Measurements from ENCODE around the gene TLK1.

TLK1 gene

DNA sequence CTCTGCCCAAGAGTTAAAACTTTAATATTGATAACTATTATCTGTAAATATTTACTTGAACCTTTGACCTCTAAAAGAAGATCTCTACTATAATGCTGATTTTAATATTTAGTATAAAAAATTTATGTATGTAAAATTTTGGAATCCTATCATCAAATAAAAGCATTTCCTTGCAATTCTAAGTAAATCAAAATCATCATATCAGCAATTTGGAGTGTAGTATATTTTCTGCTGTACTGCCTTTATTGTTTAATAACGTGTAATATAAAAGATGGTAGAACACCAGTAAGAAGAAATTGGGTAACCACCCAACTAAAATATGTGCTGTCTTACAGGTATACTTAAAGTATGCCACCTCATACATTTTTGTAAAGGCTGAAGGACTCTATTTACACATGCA lies 94.6 kb downstream of the TLK1 start:
- no peak overlapping the region for H2AFZ ChIP-seq (ENCODE audit: low read length)
- H3K36me3 ChIP-seq (replicated peaks in 1 of 2; ENCODE audit: control insufficient read depth in 2 of 2, insufficient read depth in 2 of 2, low read length in 2 of 2), result peaks cover 1 to 27% of the 10 kb centered on the region in 2 donors
- H3K27me3 ChIP-seq (ENCODE audit: control insufficient read depth in 3 of 3, insufficient read depth in 3 of 3, low read depth in 1 of 3, low read length in 3 of 3), result no peaks in the 10 kb centered on the region
- H3K4me1 ChIP-seq (ENCODE audit: control insufficient read depth in 2 of 2, insufficient read depth in 1 of 2, low read depth in 1 of 2, low read length in 2 of 2), result no peaks in the 10 kb centered on the region
- no peak overlapping the region for H4K91ac ChIP-seq (ENCODE audit: low read depth, low read length, poor library complexity)
- peaks cover 1 to 12% of the 10 kb centered on the region in 2 donors for H3K9me3 ChIP-seq (replicated peaks in 1 of 2; ENCODE audit: control insufficient read depth in 2 of 2, insufficient read depth in 1 of 2, low read depth in 1 of 2, low read length in 2 of 2)
- H2AK5ac ChIP-seq (ENCODE audit: low read depth, low read length), result no peak overlapping the region
- H3K4me3 ChIP-seq (ENCODE audit: low read length in 2 of 2), result no peak overlapping the region
- H2BK15ac ChIP-seq (ENCODE audit: low read length), result no peak overlapping the region
- no peak for DNase-seq (ENCODE audit: low spot score)
- no peak overlapping the region for H3K27ac ChIP-seq (replicated peaks; ENCODE audit: low read length)
- WGBS, 2 donors (ENCODE audit: extremely low coverage in 2 of 2, insufficient read length in 2 of 2, insufficient replicate concordance in 1 of 2), result no CpG with 5 or more reads among the region's 1 CpG
- H4K8ac ChIP-seq (ENCODE audit: low read depth, low read length), result no peak overlapping the region
- H3K4me2 ChIP-seq (ENCODE audit: insufficient read depth, low read length, poor library complexity, severe bottlenecking), result no peak overlapping the region
- no peak overlapping the region for H2BK12ac ChIP-seq (ENCODE audit: low read length)
- no peak overlapping the region for H3K23ac ChIP-seq (ENCODE audit: low read depth, low read length, poor library complexity)
- no peak overlapping the region for H3K9ac ChIP-seq (ENCODE audit: low read depth, low read length, poor library complexity)
- H3K14ac ChIP-seq (ENCODE audit: low read length), result no peak overlapping the region
- H3K4ac ChIP-seq (ENCODE audit: low read length), result no peak overlapping the region
- no peak overlapping the region for H3K18ac ChIP-seq (ENCODE audit: low read length)
- H2BK5ac ChIP-seq (ENCODE audit: low read length), result no peak overlapping the region
- H3K79me1 ChIP-seq (ENCODE audit: low read depth, low read length), result no peaks in the 10 kb centered on the region
- H2BK120ac ChIP-seq (ENCODE audit: low read depth, low read length), result no peak overlapping the region

DNA sequence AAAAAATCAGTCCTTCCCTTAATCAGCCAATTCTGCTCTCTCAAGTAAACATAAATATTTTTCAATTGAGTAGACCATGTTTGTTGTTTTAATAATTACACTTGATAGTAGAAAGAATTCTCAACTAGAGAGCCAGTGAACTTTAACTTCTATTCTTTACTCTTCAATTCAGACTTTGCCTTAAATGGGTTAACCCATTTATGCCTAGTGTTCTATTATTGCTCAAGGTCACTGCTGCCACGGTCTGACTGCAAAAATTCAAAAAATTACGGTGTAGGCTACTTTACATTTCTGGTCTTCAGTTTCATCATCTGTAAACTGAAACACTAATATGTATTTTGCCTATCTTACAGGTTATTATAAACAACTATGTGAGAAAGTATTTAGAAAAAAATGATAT lies 103.1 kb downstream of the TLK1 start:
- no peak overlapping the region for H2BK120ac ChIP-seq (ENCODE audit: low read depth, low read length)
- peaks cover 5 to 91% of the 10 kb centered on the region in 2 donors for H3K36me3 ChIP-seq (replicated peaks in 1 of 2; ENCODE audit: control insufficient read depth in 2 of 2, insufficient read depth in 2 of 2, low read length in 2 of 2)
- no peak overlapping the region for H3K14ac ChIP-seq (ENCODE audit: low read length)
- H3K4ac ChIP-seq (ENCODE audit: low read length), result no peak overlapping the region
- no peak overlapping the region for H3K27ac ChIP-seq (replicated peaks; ENCODE audit: low read length)
- no peak overlapping the region for H2BK5ac ChIP-seq (ENCODE audit: low read length)
- no peak overlapping the region for H2AFZ ChIP-seq (ENCODE audit: low read length)
- H3K9ac ChIP-seq (ENCODE audit: low read depth, low read length, poor library complexity), result no peak overlapping the region
- no peak overlapping the region for H2AK5ac ChIP-seq (ENCODE audit: low read depth, low read length)
- no peak overlapping the region for H3K18ac ChIP-seq (ENCODE audit: low read length)
- H3K23ac ChIP-seq (ENCODE audit: low read depth, low read length, poor library complexity), result no peak overlapping the region
- H3K4me3 ChIP-seq (ENCODE audit: low read length in 2 of 2), result no peak overlapping the region
- DNase-seq (ENCODE audit: low spot score), result no peak
- no peak overlapping the region for H4K8ac ChIP-seq (ENCODE audit: low read depth, low read length)
- no peak overlapping the region for H2BK15ac ChIP-seq (ENCODE audit: low read length)
- H3K9me3 ChIP-seq (replicated peaks in 1 of 2; ENCODE audit: control insufficient read depth in 2 of 2, insufficient read depth in 1 of 2, low read depth in 1 of 2, low read length in 2 of 2), result peaks cover 1 to 33% of the 10 kb centered on the region in 2 donors
- H3K27me3 ChIP-seq (ENCODE audit: control insufficient read depth in 3 of 3, insufficient read depth in 3 of 3, low read depth in 1 of 3, low read length in 3 of 3), result no peaks in the 10 kb centered on the region
- no peaks in the 10 kb centered on the region for H3K4me1 ChIP-seq (ENCODE audit: control insufficient read depth in 2 of 2, insufficient read depth in 1 of 2, low read depth in 1 of 2, low read length in 2 of 2)
- H4K91ac ChIP-seq (ENCODE audit: low read depth, low read length, poor library complexity), result no peak overlapping the region
- H2BK12ac ChIP-seq (ENCODE audit: low read length), result no peak overlapping the region
- WGBS, 2 donors (ENCODE audit: extremely low coverage in 2 of 2, insufficient read length in 2 of 2, insufficient replicate concordance in 1 of 2), result no CpG with 5 or more reads among the region's 2 CpGs
- no peak overlapping the region for H3K4me2 ChIP-seq (ENCODE audit: insufficient read depth, low read length, poor library complexity, severe bottlenecking)
- H3K79me1 ChIP-seq (ENCODE audit: low read depth, low read length), result no peaks in the 10 kb centered on the region

DNA sequence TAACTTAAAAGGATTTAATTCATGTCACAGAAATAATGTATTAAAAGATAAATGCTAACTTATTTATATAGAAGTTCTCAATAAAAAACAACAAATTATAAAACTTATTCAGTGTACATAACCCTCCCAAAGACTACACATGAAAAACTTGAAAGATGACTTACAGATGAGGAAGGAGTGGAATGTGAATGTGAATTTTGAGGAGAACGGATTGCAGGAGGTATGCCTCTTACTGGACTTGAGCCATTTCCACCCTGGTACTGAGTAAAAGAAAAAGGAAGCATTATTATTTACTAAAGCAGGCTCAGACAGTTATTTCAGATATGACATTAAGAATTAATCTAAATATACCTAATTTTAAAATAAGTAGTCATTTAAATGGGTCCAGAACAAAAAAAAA lies 104.4 kb downstream of the TLK1 start:
- Histone ChIP-seq H2BK15ac (ENCODE audit: low read length) (no peak overlapping the region), H2AK5ac (ENCODE audit: low read depth, low read length) (no peak overlapping the region), H2BK5ac (ENCODE audit: low read length) (no peak overlapping the region), H3K79me1 (ENCODE audit: low read depth, low read length) (no peaks in the 10 kb centered on the region), H2AFZ (ENCODE audit: low read length) (no peak overlapping the region), H3K4ac (ENCODE audit: low read length) (no peak overlapping the region), H2BK12ac (ENCODE audit: low read length) (no peak overlapping the region), H3K36me3 (replicated peaks in 1 of 2; ENCODE audit: control insufficient read depth in 2 of 2, insufficient read depth in 2 of 2, low read length in 2 of 2) (peaks cover 4 to 100% of the 10 kb centered on the region in 2 donors), H3K14ac (ENCODE audit: low read length) (no peak overlapping the region), H4K8ac (ENCODE audit: low read depth, low read length) (no peak overlapping the region), H3K23ac (ENCODE audit: low read depth, low read length, poor library complexity) (no peak overlapping the region), H3K4me2 (ENCODE audit: insufficient read depth, low read length, poor library complexity, severe bottlenecking) (no peak overlapping the region), H3K4me3 (ENCODE audit: low read length in 2 of 2) (no peak overlapping the region), H3K18ac (ENCODE audit: low read length) (no peak overlapping the region), H3K27me3 (ENCODE audit: control insufficient read depth in 3 of 3, insufficient read depth in 3 of 3, low read depth in 1 of 3, low read length in 3 of 3) (no peaks in the 10 kb centered on the region), H3K4me1 (ENCODE audit: control insufficient read depth in 2 of 2, insufficient read depth in 1 of 2, low read depth in 1 of 2, low read length in 2 of 2) (no peaks in the 10 kb centered on the region), H3K27ac (replicated peaks; ENCODE audit: low read length) (no peak overlapping the region), H4K91ac (ENCODE audit: low read depth, low read length, poor library complexity) (no peak overlapping the region), H2BK120ac (ENCODE audit: low read depth, low read length) (no peak overlapping the region), H3K9ac (ENCODE audit: low read depth, low read length, poor library complexity) (no peak overlapping the region), H3K9me3 (replicated peaks in 1 of 2; ENCODE audit: control insufficient read depth in 2 of 2, insufficient read depth in 1 of 2, low read depth in 1 of 2, low read length in 2 of 2) (peaks cover 0 to 33% of the 10 kb centered on the region in 2 donors)
- no CpG with 5 or more reads among the region's 1 CpG for WGBS, 2 donors (ENCODE audit: extremely low coverage in 2 of 2, insufficient read length in 2 of 2, insufficient replicate concordance in 1 of 2)
- DNase-seq (ENCODE audit: low spot score), result no peak

DNA sequence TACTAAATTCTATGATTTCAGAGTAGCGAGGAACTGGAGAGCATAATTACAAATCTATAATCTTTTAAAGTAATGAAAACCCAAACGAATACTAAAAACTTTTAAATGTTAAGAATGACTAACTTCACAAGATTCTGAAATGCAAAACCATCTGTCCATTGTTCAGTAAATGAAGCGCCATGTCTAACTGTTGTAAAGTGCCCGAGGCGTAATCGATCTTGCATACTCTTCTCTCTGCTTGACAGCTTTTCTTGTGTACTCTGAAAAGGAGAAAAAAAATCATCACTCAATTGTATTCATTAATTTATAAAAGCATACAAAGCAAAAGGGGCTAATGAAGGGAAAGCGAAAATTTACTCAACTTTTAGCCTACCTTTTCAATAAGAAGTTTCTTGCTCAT lies 111.0 kb downstream of the TLK1 start:
- no peak for DNase-seq (ENCODE audit: low spot score)
- no peaks in the 10 kb centered on the region for H3K4me1 ChIP-seq (ENCODE audit: control insufficient read depth in 2 of 2, insufficient read depth in 1 of 2, low read depth in 1 of 2, low read length in 2 of 2)
- H3K4ac ChIP-seq (ENCODE audit: low read length), result no peak overlapping the region
- H2AFZ ChIP-seq (ENCODE audit: low read length), result no peak overlapping the region
- no peak overlapping the region for H2BK120ac ChIP-seq (ENCODE audit: low read depth, low read length)
- no peak overlapping the region for H3K4me3 ChIP-seq (ENCODE audit: low read length in 2 of 2)
- no peaks in the 10 kb centered on the region for H3K27me3 ChIP-seq (ENCODE audit: control insufficient read depth in 3 of 3, insufficient read depth in 3 of 3, low read depth in 1 of 3, low read length in 3 of 3)
- H3K14ac ChIP-seq (ENCODE audit: low read length), result no peak overlapping the region
- H2BK12ac ChIP-seq (ENCODE audit: low read length), result no peak overlapping the region
- H3K9ac ChIP-seq (ENCODE audit: low read depth, low read length, poor library complexity), result no peak overlapping the region
- no peak overlapping the region for H3K4me2 ChIP-seq (ENCODE audit: insufficient read depth, low read length, poor library complexity, severe bottlenecking)
- H2AK5ac ChIP-seq (ENCODE audit: low read depth, low read length), result no peak overlapping the region
- H2BK15ac ChIP-seq (ENCODE audit: low read length), result no peak overlapping the region
- H3K18ac ChIP-seq (ENCODE audit: low read length), result no peak overlapping the region
- H2BK5ac ChIP-seq (ENCODE audit: low read length), result no peak overlapping the region
- H3K79me1 ChIP-seq (ENCODE audit: low read depth, low read length), result no peaks in the 10 kb centered on the region
- no peaks in the 10 kb centered on the region for H3K9me3 ChIP-seq (replicated peaks in 1 of 2; ENCODE audit: control insufficient read depth in 2 of 2, insufficient read depth in 1 of 2, low read depth in 1 of 2, low read length in 2 of 2)
- no peak overlapping the region for H3K27ac ChIP-seq (replicated peaks; ENCODE audit: low read length)
- H3K23ac ChIP-seq (ENCODE audit: low read depth, low read length, poor library complexity), result no peak overlapping the region
- H3K36me3 ChIP-seq (replicated peaks in 1 of 2; ENCODE audit: control insufficient read depth in 2 of 2, insufficient read depth in 2 of 2, low read length in 2 of 2), result peaks cover 5 to 98% of the 10 kb centered on the region in 2 donors
- no peak overlapping the region for H4K8ac ChIP-seq (ENCODE audit: low read depth, low read length)
- WGBS, 2 donors (ENCODE audit: extremely low coverage in 2 of 2, insufficient read length in 2 of 2, insufficient replicate concordance in 1 of 2), result no CpG with 5 or more reads among the region's 7 CpGs
- H4K91ac ChIP-seq (ENCODE audit: low read depth, low read length, poor library complexity), result no peak overlapping the region

Measured in neuronal stem cell (in vitro differentiated cells).